DMS153 (cell line): ENCODE measurements around the gene EXTL1.

Source experiments
- DNase-seq: peaks from one replicate; lab custom pipeline; 2025; lab: John Stamatoyannopoulos, UW

Gene EXTL1

GRCh38 chr1:26070296-26070962 is 48.9 kb downstream of the EXTL1 start:
- DNase-seq, result no peak

- DNase-seq, result no peak
Measured at GRCh38 chr1:26070963-26071342, 49.4 kb downstream of the EXTL1 start.

- DNase-seq, result no peak
Measured at GRCh38 chr1:26072305-26072704, 50.7 kb downstream of the EXTL1 start.

- no peak for DNase-seq
Measured at GRCh38 chr1:26075421-26076144, 54.0 kb downstream of the EXTL1 start.

GRCh38 chr1:26077524-26077923 is 55.9 kb downstream of the EXTL1 start:
- no peak for DNase-seq

GRCh38 chr1:26078286-26079177 is 57.0 kb downstream of the EXTL1 start:
- no peak for DNase-seq

GRCh38 chr1:26079178-26079563 is 57.6 kb downstream of the EXTL1 start:
- DNase-seq, result no peak

GRCh38 chr1:26079960-26080814 is 58.6 kb downstream of the EXTL1 start:
- DNase-seq, result no peak

GRCh38 chr1:26081267-26082019 is 59.9 kb downstream of the EXTL1 start:
- no peak for DNase-seq

GRCh38 chr1:26082020-26082350 is 60.4 kb downstream of the EXTL1 start:
- no peak for DNase-seq

GRCh38 chr1:26083208-26083607 is 61.6 kb downstream of the EXTL1 start:
- no peak for DNase-seq

- no peak for DNase-seq
Measured at GRCh38 chr1:26084091-26084561, 62.6 kb downstream of the EXTL1 start.

GRCh38 chr1:26084844-26085243 is 63.3 kb downstream of the EXTL1 start:
- DNase-seq, result no peak
